HG02884 (cell line): ENCODE measurements around the gene MAGEB6.
"Not testable (repeated sequence)": the region's sequence is repeated elsewhere in the genome, so short reads cannot be mapped to it uniquely, and the experiment has no call there.

Experiments used
- ATAC-seq: cut with Tn5 transposase; IDR thresholded peaks from one replicate; pipeline ENCODE4 v1.9.1; 2021; ENCODE audit warnings: mild to moderate bottlenecking, moderate library complexity; ENCODE audit not compliant: unreplicated experiment

The MAGEB6 gene, protein sequence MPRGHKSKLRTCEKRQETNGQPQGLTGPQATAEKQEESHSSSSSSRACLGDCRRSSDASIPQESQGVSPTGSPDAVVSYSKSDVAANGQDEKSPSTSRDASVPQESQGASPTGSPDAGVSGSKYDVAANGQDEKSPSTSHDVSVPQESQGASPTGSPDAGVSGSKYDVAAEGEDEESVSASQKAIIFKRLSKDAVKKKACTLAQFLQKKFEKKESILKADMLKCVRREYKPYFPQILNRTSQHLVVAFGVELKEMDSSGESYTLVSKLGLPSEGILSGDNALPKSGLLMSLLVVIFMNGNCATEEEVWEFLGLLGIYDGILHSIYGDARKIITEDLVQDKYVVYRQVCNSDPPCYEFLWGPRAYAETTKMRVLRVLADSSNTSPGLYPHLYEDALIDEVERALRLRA

DNA sequence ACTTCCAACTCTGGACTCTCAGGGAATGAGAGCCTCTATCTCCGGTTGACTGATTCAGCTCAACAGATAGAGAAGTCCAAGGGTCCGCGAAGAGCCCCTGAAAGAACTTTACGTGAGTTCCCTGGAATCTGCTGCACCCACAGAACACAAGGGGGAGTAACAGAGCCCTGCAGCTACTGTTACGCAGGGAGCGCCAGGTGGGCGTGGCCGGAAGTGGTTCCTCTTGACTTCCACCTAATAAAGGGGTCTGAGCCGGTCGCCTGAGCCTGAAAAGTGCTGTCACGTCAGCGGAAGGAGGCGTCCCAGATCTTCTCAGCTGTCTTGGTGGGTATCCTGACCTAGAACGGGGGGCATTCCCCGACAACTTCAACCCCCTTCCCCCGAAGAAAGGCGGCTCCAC, at the start of gene MAGEB6:
TSS of gene MAGEB6 (plus strand) at position 237 of the 400 bp plus-strand sequence. CDS start 1,407 bp downstream, outside the sequence.
- no peak for ATAC-seq

DNA sequence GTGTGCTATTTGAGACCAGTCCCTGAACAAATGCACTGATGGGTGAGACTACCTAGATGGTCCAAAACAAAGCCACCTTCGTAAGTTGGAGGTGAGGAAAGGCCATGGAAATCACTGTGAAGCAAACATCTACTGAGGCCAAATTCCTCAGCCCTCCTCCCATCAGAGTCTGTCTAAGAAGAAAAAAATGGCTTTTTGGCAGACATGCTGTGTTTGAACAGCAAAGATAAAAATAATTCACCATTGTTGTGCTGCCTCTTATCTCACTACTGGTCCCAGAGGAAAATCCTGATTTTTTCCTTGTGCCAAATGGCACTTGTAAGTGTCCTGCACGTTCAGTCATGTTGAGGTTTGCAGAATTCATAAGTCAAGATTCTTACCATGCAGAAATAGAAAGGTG, 46.2 kb upstream of the MAGEB6 start:
- no peak for ATAC-seq

DNA sequence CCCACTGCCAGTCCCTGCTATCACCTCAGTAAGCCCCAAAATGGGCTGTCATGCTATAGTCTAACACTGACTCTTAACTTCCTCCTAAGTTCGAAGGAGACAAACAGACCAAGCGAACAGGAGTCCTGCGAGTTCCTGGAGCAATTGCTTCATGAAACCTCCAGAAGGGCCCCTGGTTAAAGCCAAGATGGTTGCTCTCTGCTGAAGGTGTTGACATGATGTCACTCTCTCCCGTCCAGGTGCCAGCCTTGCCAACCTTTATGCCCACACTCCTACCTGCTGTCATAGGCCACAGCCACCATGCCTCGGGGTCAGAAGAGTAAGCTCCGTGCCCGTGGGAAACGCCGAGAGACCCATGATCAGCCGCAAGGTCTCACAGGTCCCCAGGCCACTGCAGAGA, 31.9 kb upstream of the MAGEB6 start, which contains the start of gene MAGEB6B:
TSS of gene MAGEB6B (plus strand) at position 301 of the 400 bp plus-strand sequence. CDS start at position 301, 0 bp downstream.
- ATAC-seq = no peak

DNA sequence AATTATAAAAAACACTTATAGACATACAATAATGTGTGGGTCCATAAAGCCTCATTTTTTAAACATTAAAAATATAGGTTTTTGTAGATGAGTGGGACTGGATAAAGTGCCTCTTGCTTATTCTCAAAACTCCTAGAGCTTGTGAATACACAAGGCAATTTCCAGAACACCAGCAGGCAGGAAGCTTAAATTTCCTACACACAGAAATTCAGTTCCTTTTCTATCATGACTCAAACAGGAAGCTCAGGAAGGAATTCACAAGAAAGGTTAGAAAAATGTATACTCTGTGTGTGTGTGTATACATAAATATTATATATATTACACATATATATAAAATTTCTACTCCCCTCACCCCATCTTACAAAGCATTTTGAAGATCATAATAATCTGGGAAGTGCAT, 11.3 kb downstream of the MAGEB6 start:
- no peak for ATAC-seq

DNA sequence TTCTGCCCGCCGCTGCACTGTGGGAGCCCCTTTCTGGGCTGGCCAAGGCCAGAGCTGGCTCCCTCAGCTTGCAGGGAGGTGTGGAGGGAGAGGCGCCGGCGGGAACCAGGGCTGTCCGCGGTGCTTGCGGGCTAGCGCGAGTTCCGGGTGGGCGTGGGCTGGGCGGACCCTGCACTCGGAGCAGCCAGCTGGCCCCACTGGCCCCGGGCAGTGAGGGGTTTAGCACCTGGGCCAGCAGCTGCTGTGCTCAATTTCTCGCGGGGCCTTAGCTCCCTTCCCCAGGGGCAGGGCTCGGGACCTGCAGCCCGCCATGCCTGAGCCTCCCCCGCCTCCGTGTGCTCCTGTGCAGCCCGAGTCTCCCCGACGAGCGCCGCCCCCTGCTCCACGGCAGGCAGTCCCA, 12.5 kb downstream of the MAGEB6 start:
- not testable (repeated sequence) for ATAC-seq

DNA sequence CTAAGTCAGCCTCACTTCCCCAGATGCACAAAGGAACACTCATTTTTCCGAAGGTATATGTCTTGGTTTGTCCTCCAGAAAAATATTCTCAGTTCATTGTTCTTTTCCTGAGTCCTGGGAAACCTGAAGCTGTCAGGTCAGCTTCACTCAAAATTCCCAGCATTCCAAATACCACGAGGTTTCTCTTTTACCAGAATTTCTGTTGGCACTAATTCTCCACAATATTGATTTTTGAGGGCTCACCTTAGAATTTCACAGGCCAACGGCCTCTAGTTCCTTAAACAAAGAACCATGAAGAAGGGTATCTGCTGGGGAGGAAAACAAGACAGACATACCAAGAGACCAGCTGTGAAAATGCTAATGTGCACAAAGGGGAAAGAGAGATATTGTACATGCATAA, 15.8 kb downstream of the MAGEB6 start:
- ATAC-seq = no peak

DNA sequence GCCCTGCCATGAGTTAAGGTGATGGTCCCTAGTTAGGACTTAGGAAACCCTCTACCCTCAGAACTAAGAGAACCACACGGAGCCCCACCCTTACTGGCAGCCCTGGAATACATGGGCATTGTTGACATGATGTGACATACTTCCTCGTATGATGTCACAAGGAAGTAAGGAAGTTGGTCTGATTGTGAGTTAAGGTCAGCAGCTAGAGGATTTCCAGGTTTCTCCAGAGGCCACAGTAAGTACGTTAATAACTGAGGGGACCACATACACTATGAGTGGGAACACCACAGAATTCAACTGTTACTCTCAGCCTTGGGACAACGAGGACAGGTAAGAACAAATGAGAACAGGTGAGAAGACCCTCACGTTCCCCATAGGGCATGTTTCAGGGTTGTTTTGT, 23.6 kb downstream of the MAGEB6 start, which contains the start of gene MAGEB5:
TSS of gene MAGEB5 (plus strand) at position 301 of the 400 bp plus-strand sequence. CDS start 1,133 bp downstream, outside the sequence.
- no peak for ATAC-seq

DNA sequence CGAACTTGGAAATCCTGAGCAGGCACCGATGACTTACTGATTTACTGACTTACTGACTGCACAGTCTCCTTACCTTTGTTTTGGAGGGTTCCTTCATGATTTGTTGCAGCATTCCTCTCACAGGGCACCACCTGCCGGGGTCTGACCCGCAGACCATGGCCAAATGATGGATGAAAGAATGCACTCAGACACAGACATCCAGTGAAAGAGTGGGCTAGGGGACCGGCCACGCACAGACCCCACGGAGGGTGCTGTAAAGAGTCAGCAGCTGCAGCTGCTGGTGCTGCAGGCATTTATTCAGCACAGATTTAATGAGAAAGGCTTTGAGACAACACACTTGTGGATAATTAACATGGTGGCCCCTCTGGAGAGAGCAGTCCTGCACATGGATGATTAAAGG, 27.1 kb downstream of the MAGEB6 start:
- ATAC-seq = no peak

DNA sequence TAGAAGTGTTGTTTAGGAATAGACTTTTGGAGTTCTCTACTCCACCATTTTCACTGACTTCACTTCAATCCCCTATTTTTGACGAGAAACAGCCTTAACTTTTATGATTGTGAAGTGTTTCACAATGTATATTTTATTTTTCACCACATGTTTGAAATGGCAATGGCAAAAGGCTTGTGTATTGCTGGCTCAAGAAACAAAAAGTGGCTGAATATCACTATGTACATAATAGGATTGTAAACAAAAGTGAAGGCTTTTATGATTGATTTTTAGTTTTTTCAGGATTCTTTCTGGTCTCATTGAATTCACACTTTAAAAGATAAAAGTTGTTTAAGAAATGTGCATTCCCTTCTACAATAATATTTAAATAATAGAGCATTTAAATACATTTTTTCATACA, 41.9 kb downstream of the MAGEB6 start:
- no peak for ATAC-seq
